IMR-90 (cell line): Measurements from ENCODE around the gene EML4. TPM values are rescaled to one million over a fixed set of nuclear protein-coding genes. Genes with fewer than 3 reads are reported as not detected.

Experiments used
- ATAC-seq: fragments of 200-7000 bp; cut with Tn5 transposase; 2 replicates; pipeline ENCODE4 v1.9.1; 2020; ENCODE audit warnings: low read depth, mild to moderate bottlenecking, moderate library complexity
- BruUV-seq: library from RNA; stranded (reverse); fragments of 400-500 nt; replicated peaks from 2 replicates; lab custom pipeline; 2021; lab: Mats Ljungman, UMichigan
- CTCF ChIA-PET: fragments of 300-600 bp; formaldehyde crosslinking; extraction: SDS; loops from one replicate; lab custom pipeline; 2021; ENCODE audit warnings: antibody characterized with exemption; lab: Yijun Ruan, JAX
- POLR2A ChIA-PET: fragments of 300-600 bp; sonication (Branson Sonifier 250); formaldehyde crosslinking; loops from one replicate; lab custom pipeline; 2022; ENCODE audit warnings: antibody characterized with exemption; ENCODE audit not compliant: unreplicated experiment; lab: Charles Lee
- DNase-seq: peaks from one replicate; pipeline ENCODE4 v3.0.0; 2013
- H2AFZ ChIP-seq: replicated peaks from 2 replicates; pipeline ENCODE3; 2013; ENCODE audit warnings: low read length, mild to moderate bottlenecking; ENCODE audit not compliant: poor library complexity
- H2AK5ac ChIP-seq: 2 replicates; pipeline ENCODE4 v1.6.1; 2013; ENCODE audit warnings: low read depth, low read length, inconsistent platforms
- H2AK9ac ChIP-seq: replicated peaks from 2 replicates; pipeline ENCODE3; 2013; ENCODE audit warnings: mild to moderate bottlenecking, low read depth, low read length, moderate library complexity; ENCODE audit not compliant: poor library complexity
- H2BK120ac ChIP-seq: 2 replicates; pipeline ENCODE4 v1.6.1; 2013; ENCODE audit warnings: low read depth, low read length, inconsistent platforms
- H2BK15ac ChIP-seq: 3 replicates; pipeline ENCODE4 v1.6.1; 2013; ENCODE audit warnings: low read depth, low read length, inconsistent platforms
- H2BK20ac ChIP-seq: 2 replicates; pipeline ENCODE4 v1.6.1; 2013; ENCODE audit warnings: low read depth, mild to moderate bottlenecking, inconsistent platforms, low read length, moderate library complexity
- H2BK5ac ChIP-seq: 2 replicates; pipeline ENCODE4 v1.6.1; 2013; ENCODE audit warnings: mild to moderate bottlenecking, low read depth, low read length, inconsistent platforms; ENCODE audit not compliant: poor library complexity, severe bottlenecking
- H3K14ac ChIP-seq: replicated peaks from 2 replicates; pipeline ENCODE4 v1.6.1; 2013; ENCODE audit warnings: low read depth, low read length, inconsistent platforms
- H3K18ac ChIP-seq: 2 replicates; pipeline ENCODE4 v1.6.1; 2013; ENCODE audit warnings: low read depth, low read length, control low read depth
- H3K23ac ChIP-seq: 2 replicates; pipeline ENCODE4 v1.6.1; 2013; ENCODE audit warnings: low read depth, low read length, inconsistent platforms
- H3K27ac ChIP-seq: 2 replicates; pipeline ENCODE4 v1.5.1; 2013; ENCODE audit warnings: mild to moderate bottlenecking, control low read depth, low read length; ENCODE audit not compliant: insufficient read depth
- H3K27me3 ChIP-seq: 2 replicates; pipeline ENCODE4 v1.6.1; 2013; ENCODE audit warnings: low read length; ENCODE audit not compliant: control insufficient read depth, insufficient read depth
- H3K36me3 ChIP-seq: 2 replicates; pipeline ENCODE4 v1.6.1; 2013; ENCODE audit warnings: low read length, mixed read lengths; ENCODE audit not compliant: control insufficient read depth, insufficient read depth
- H3K4ac ChIP-seq: 2 replicates; pipeline ENCODE4 v1.6.1; 2013; ENCODE audit warnings: low read depth, low read length, inconsistent platforms
- H3K4me1 ChIP-seq: 2 replicates; pipeline ENCODE4 v1.6.1; 2013; ENCODE audit warnings: low read length, mixed read lengths; ENCODE audit not compliant: control insufficient read depth, insufficient read depth
- H3K4me2 ChIP-seq: 2 replicates; pipeline ENCODE4 v1.6.1; 2013; ENCODE audit warnings: low read depth, mild to moderate bottlenecking, control low read depth, low read length, moderate library complexity
- H3K4me3 ChIP-seq: 2 replicates; pipeline ENCODE4 v1.5.1; 2013; ENCODE audit warnings: low read depth, mild to moderate bottlenecking, control low read depth, low read length, moderate library complexity; ENCODE audit not compliant: insufficient read depth
- H3K56ac ChIP-seq: 2 replicates; pipeline ENCODE4 v1.6.1; 2013; ENCODE audit warnings: low read length, inconsistent platforms; ENCODE audit not compliant: insufficient read depth; ENCODE audit errors: extremely low read depth
- H3K79me1 ChIP-seq, 2 experiments: 2 replicates each; pipeline ENCODE4 v1.6.1; 2013; ENCODE audit warnings: low read length in 2 of 2, inconsistent platforms in 1 of 2, low read depth in 1 of 2
- H3K9ac ChIP-seq: 2 replicates; pipeline ENCODE4 v1.6.1; 2013; ENCODE audit warnings: low read depth, low read length, control low read depth
- H3K9me1 ChIP-seq: 2 replicates; pipeline ENCODE4 v1.6.1; 2013; ENCODE audit warnings: low read length, inconsistent platforms; ENCODE audit not compliant: insufficient read depth
- H3K9me3 ChIP-seq: 2 replicates; pipeline ENCODE4 v1.6.1; 2013; ENCODE audit warnings: low read length; ENCODE audit not compliant: control insufficient read depth, insufficient read depth
- H4K20me1 ChIP-seq: 2 replicates; pipeline ENCODE4 v1.6.1; 2013; ENCODE audit warnings: low read length, inconsistent platforms; ENCODE audit not compliant: insufficient read depth
- H4K5ac ChIP-seq: 2 replicates; pipeline ENCODE4 v1.6.1; 2013; ENCODE audit warnings: mild to moderate bottlenecking, low read depth, low read length, control low read depth
- H4K8ac ChIP-seq, 2 experiments: 2 replicates each; pipeline ENCODE4 v1.6.1; 2013; ENCODE audit warnings: low read depth in 2 of 2, low read length in 2 of 2, control low read depth in 1 of 2, inconsistent platforms in 1 of 2
- H4K91ac ChIP-seq: 2 replicates; pipeline ENCODE4 v1.6.1; 2013; ENCODE audit warnings: low read depth, low read length, inconsistent platforms; ENCODE audit not compliant: insufficient read depth
- CTCF ChIP-seq: conservative IDR thresholded peaks from 2 replicates; pipeline ENCODE4 v1.5.1; 2012; ENCODE audit warnings: mild to moderate bottlenecking, low read depth, low read length, improper control_type of control experiment
- ELK1 ChIP-seq: fragments of 150-350 bp; IDR thresholded peaks from 2 replicates; pipeline ENCODE4 v1.6.1; 2016; ENCODE audit warnings: low read depth, mild to moderate bottlenecking, low read length, moderate library complexity, borderline replicate concordance
- FOS ChIP-seq: fragments of 150-350 bp; IDR thresholded peaks from 2 replicates; pipeline ENCODE4 v1.6.1; 2016; ENCODE audit warnings: low read depth, low read length
- NFE2L2 ChIP-seq: fragments of 150-350 bp; IDR thresholded peaks from 2 replicates; pipeline ENCODE4 v1.6.1; 2016; ENCODE audit warnings: low read depth, mild to moderate bottlenecking, low read length
- POLR2A ChIP-seq: IDR thresholded peaks from 2 replicates; pipeline ENCODE4 v1.6.1; 2012; ENCODE audit warnings: mild to moderate bottlenecking, low read depth, low read length
- RCOR1 ChIP-seq: IDR thresholded peaks from 2 replicates; pipeline ENCODE4 v1.6.1; 2012; ENCODE audit warnings: mild to moderate bottlenecking, low read length, improper control_type of control experiment; ENCODE audit not compliant: insufficient replicate concordance
- WGBS, 2 experiments: methylation state at CpG; one replicate each; pipeline versions ENCODE4 v1.1.5 to v1.1.7; 2013; ENCODE audit warnings: missing lambda C conversion rate in 2 of 2; ENCODE audit not compliant: insufficient read length in 1 of 2; ENCODE audit errors: extremely low coverage in 2 of 2; 5-methylcytosine and 5-hydroxymethylcytosine counted together
- dilution Hi-C: fragments of 300-500 bp; cut with HindIII; formaldehyde crosslinking; loops from one replicate; pipeline ENCODE4 v1.14.3; 2018; ENCODE audit warnings: low sequenced_read_pairs; ENCODE audit not compliant: unreplicated experiment
- in situ Hi-C: fragments of 300-500 bp; cut with MboI; formaldehyde crosslinking; loops from 3 replicates; pipeline ENCODE4 v1.14.3; 2019; ENCODE audit warnings: low sequenced_read_pairs, inconsistent platforms, mixed read lengths
- intact Hi-C: fragments of 100-400 bp; cut with micrococcal nuclease; formaldehyde crosslinking; loops from 2 replicates; pipeline ENCODE4 v1.10.0; 2022
- polyA plus RNA-seq, 3 experiments: library from polyadenylated mRNA; depleted of rRNA; stranded (reverse); fragments of >200 nt; gene quantifications; 2 replicates each; pipeline ENCODE4 v1.2.3, GENCODE V29; 2012; ENCODE audit warnings: low replicate concordance in 1 of 3
- total RNA-seq: library from RNA; depleted of rRNA; stranded (reverse); fragments of >200 nt; gene quantifications from 2 replicates; pipeline ENCODE4 v1.2.3, GENCODE V29; 2012

Gene EML4
- total and polyA plus RNA-seq, 2 of the 4 experiments (the other 2 are of a cell fraction), result 29.7 to 73.7 TPM

- dilution Hi-C loops, result no loop called here
- no peak overlapping the region for H2BK120ac ChIP-seq
- no peak overlapping the region for H4K91ac ChIP-seq
- peaks cover 0 to 18% of the 10 kb centered on the region in 2 experiments; a peak in 2 of 4 replicates for H3K79me1 ChIP-seq
- H3K4me3 ChIP-seq, result no peak overlapping the region
- no peak overlapping the region for H2BK15ac ChIP-seq
- peaks cover 12% of the 10 kb centered on the region for H3K9me1 ChIP-seq
- no peak for TF ChIP-seq FOS
- no peak for TF ChIP-seq POLR2A
- TF ChIP-seq CTCF, result no peak
- TF ChIP-seq NFE2L2, result no peak
- TF ChIP-seq ELK1, result no peak
- no peak for TF ChIP-seq RCOR1
- no peak overlapping the region for H3K4me2 ChIP-seq
- H2BK20ac ChIP-seq, result no peak overlapping the region
- no peak overlapping the region for H2AK5ac ChIP-seq
- no peaks in the 10 kb centered on the region for H3K27me3 ChIP-seq
- H3K18ac ChIP-seq, result no peak overlapping the region
- no peak overlapping the region for H2AK9ac ChIP-seq
- H2AFZ ChIP-seq, result no peak overlapping the region
- no peak overlapping the region for H3K23ac ChIP-seq
- H3K56ac ChIP-seq, result no peak overlapping the region
- intact Hi-C loops, result no loop called here
- H3K27ac ChIP-seq, result no peak overlapping the region
- no peak overlapping the region for H3K4ac ChIP-seq
- WGBS, 2 experiments, result 100% methylated on average over 1 of the region's 3 CpGs; no CpG with 5 or more reads in 1 of the 2 experiments
- H4K8ac ChIP-seq, result no peak overlapping the region
- H3K9ac ChIP-seq, result no peak overlapping the region
- H4K20me1 ChIP-seq, result no peaks in the 10 kb centered on the region
- ATAC-seq (no peak), DNase-seq (no peak)
- no peak overlapping the region for H3K14ac ChIP-seq
- no peak overlapping the region for H4K5ac ChIP-seq
- in situ Hi-C loops, result no loop called here
- no peak overlapping the region for H2BK5ac ChIP-seq
- peaks cover 9% of the 10 kb centered on the region for H3K36me3 ChIP-seq
- no TSS peak for BruUV-seq
- H3K4me1 ChIP-seq, result peaks cover 10% of the 10 kb centered on the region
- CTCF ChIA-PET, result interaction anchor here (0.6 to 0.8 kb wide), 2 partner anchors 10 to 364 kb away, joined by 3 read pairs; no protein-coding TSS in a partner anchor
- POLR2A ChIA-PET, result no interaction called here
- no peaks in the 10 kb centered on the region for H3K9me3 ChIP-seq
These were observed 148.3 kb downstream of the EML4 start for GRCh38 chr2:42317486-42317885.
